Measurements from ENCODE around the gene HTRA3. TPM values are rescaled to one million over a fixed set of nuclear protein-coding genes. Genes with fewer than 3 reads are reported as not detected.

The HTRA3 gene
- total RNA-seq, 8 experiments from 2014 or later = 0.54 to 101 (median 1.8) TPM

GRCh38 chr4:8349664-8350236 lies 80.2 kb downstream of the HTRA3 start:
- ATAC-seq (replicated peaks in 6 of 8) = no peak
- no peak overlapping the region for H3K27ac ChIP-seq
- in situ Hi-C loops (cut with MboI; ENCODE audit: low pct_unique_long_range_greater_than_20kb in 2 of 9, low sequenced_read_pairs in 9 of 9, unreplicated experiment in 9 of 9) = no loop called here
- H3K4me3 ChIP-seq = no peak overlapping the region
- 20 to 100% (median 64%) methylated on average over 1 to 5 of the region's 7 CpGs; no CpG with 5 or more reads in 4 of the 10 experiments for WGBS, 10 experiments
- H3K4me1 ChIP-seq (replicated peaks in 1 of 2) = peaks cover 7 to 22% of the 10 kb centered on the region in 2 donors

GRCh38 chr4:8350352-8350751 lies 80.8 kb downstream of the HTRA3 start:
- ATAC-seq (replicated peaks in 6 of 8) = no peak
- WGBS, 10 experiments = 70 to 98% (median 83%) methylated on average over 1 to 7 of the region's 13 CpGs; no CpG with 5 or more reads in 5 of the 10 experiments
- peaks cover 7 to 22% of the 10 kb centered on the region in 2 donors for H3K4me1 ChIP-seq (replicated peaks in 1 of 2)
- no peak overlapping the region for H3K4me3 ChIP-seq
- H3K27ac ChIP-seq = no peak overlapping the region
- in situ Hi-C loops (cut with MboI; ENCODE audit: low pct_unique_long_range_greater_than_20kb in 2 of 9, low sequenced_read_pairs in 9 of 9, unreplicated experiment in 9 of 9) = no loop called here

- peaks cover 7 to 22% of the 10 kb centered on the region in 2 donors for H3K4me1 ChIP-seq (replicated peaks in 1 of 2)
- H3K4me3 ChIP-seq = no peak overlapping the region
- in situ Hi-C loops (cut with MboI; ENCODE audit: low pct_unique_long_range_greater_than_20kb in 2 of 9, low sequenced_read_pairs in 9 of 9, unreplicated experiment in 9 of 9) = no loop called here
- no peak overlapping the region for H3K27ac ChIP-seq
- 90% methylated on average over 2 of the region's 19 CpGs; no CpG with 5 or more reads in 8 of the 10 experiments for WGBS, 10 experiments
- no peak for ATAC-seq (replicated peaks in 6 of 8)
These were observed 81.4 kb downstream of the HTRA3 start for GRCh38 chr4:8350841-8351461.

GRCh38 chr4:8351931-8352367 lies 82.4 kb downstream of the HTRA3 start:
- peak in 6 of 8 experiments; percentile 29 to 95 (median 54) for ATAC-seq (replicated peaks in 6 of 8)
- peaks cover 7 to 24% of the 10 kb centered on the region in 2 donors for H3K4me1 ChIP-seq (replicated peaks in 1 of 2)
- WGBS, 10 experiments = 0 to 96% (median 72%) methylated on average over 1 to 7 of the region's 8 CpGs; no CpG with 5 or more reads in 1 of the 10 experiments
- in situ Hi-C loops (cut with MboI; ENCODE audit: low pct_unique_long_range_greater_than_20kb in 2 of 9, low sequenced_read_pairs in 9 of 9, unreplicated experiment in 9 of 9) = no loop called here
- H3K27ac ChIP-seq = no peak overlapping the region
- H3K4me3 ChIP-seq = no peak overlapping the region

- Histone ChIP-seq H3K4me3 (no peak overlapping the region), H3K27ac (peak overlapping the region in 1 of 2 donors; percentile 14), H3K4me1 (replicated peaks in 1 of 2) (peaks cover 9 to 31% of the 10 kb centered on the region in 2 donors)
- peak in 7 of 8 experiments; percentile 37 to 90 (median 63) for ATAC-seq (replicated peaks in 6 of 8)
- in situ Hi-C loops (cut with MboI; ENCODE audit: low pct_unique_long_range_greater_than_20kb in 2 of 9, low sequenced_read_pairs in 9 of 9, unreplicated experiment in 9 of 9) = no loop called here
- 0 to 61% (median 40%) methylated on average over 1 to 5 of the region's 20 CpGs; no CpG with 5 or more reads in 7 of the 10 experiments for WGBS, 10 experiments
These were observed 83.0 kb downstream of the HTRA3 start for GRCh38 chr4:8352368-8353157.

- H3K4me3 ChIP-seq = no peak overlapping the region
- H3K27ac ChIP-seq = no peak overlapping the region
- no peak for ATAC-seq (replicated peaks in 6 of 8)
- H3K4me1 ChIP-seq (replicated peaks in 1 of 2) = peaks cover 16 to 37% of the 10 kb centered on the region in 2 donors
- in situ Hi-C loops (cut with MboI; ENCODE audit: low pct_unique_long_range_greater_than_20kb in 2 of 9, low sequenced_read_pairs in 9 of 9, unreplicated experiment in 9 of 9) = no loop called here
- WGBS, 10 experiments = 39 to 83% (median 74%) methylated on average over 1 to 5 of the region's 9 CpGs; no CpG with 5 or more reads in 6 of the 10 experiments
These were observed 83.7 kb downstream of the HTRA3 start for GRCh38 chr4:8353158-8353669.

GRCh38 chr4:8353912-8354453 lies 84.4 kb downstream of the HTRA3 start:
- in situ Hi-C loops (cut with MboI; ENCODE audit: low pct_unique_long_range_greater_than_20kb in 2 of 9, low sequenced_read_pairs in 9 of 9, unreplicated experiment in 9 of 9) = no loop called here
- no peak overlapping the region for H3K4me3 ChIP-seq
- H3K4me1 ChIP-seq (replicated peaks in 1 of 2) = peaks cover 22 to 42% of the 10 kb centered on the region in 2 donors
- no peak overlapping the region for H3K27ac ChIP-seq
- 40 to 100% (median 81%) methylated on average over 1 to 6 of the region's 12 CpGs; no CpG with 5 or more reads in 2 of the 10 experiments for WGBS, 10 experiments
- ATAC-seq (replicated peaks in 6 of 8) = no peak

GRCh38 chr4:8355306-8355705 lies 85.8 kb downstream of the HTRA3 start:
- peaks cover 22 to 36% of the 10 kb centered on the region in 2 donors for H3K4me1 ChIP-seq (replicated peaks in 1 of 2)
- WGBS, 10 experiments = 28 to 100% (median 67%) methylated on average over 1 to 6 of the region's 6 CpGs
- in situ Hi-C loops (cut with MboI; ENCODE audit: low pct_unique_long_range_greater_than_20kb in 2 of 9, low sequenced_read_pairs in 9 of 9, unreplicated experiment in 9 of 9) = no loop called here
- no peak for ATAC-seq (replicated peaks in 6 of 8)
- H3K4me3 ChIP-seq = no peak overlapping the region
- no peak overlapping the region for H3K27ac ChIP-seq

GRCh38 chr4:8355864-8356565 lies 86.5 kb downstream of the HTRA3 start:
- H3K4me3 ChIP-seq = no peak overlapping the region
- in situ Hi-C loops (cut with MboI; ENCODE audit: low pct_unique_long_range_greater_than_20kb in 2 of 9, low sequenced_read_pairs in 9 of 9, unreplicated experiment in 9 of 9) = no loop called here
- H3K27ac ChIP-seq = no peak overlapping the region
- WGBS, 10 experiments = 5 to 82% (median 67%) methylated on average over 2 to 8 of the region's 8 CpGs
- H3K4me1 ChIP-seq (replicated peaks in 1 of 2) = peaks cover 22 to 33% of the 10 kb centered on the region in 2 donors
- ATAC-seq (replicated peaks in 6 of 8) = no peak

Other genes with a start within 250 kb of the HTRA3 start
- gene ABLIM2, start 110.9 kb upstream of the HTRA3 start, total RNA-seq = 10 to 100 TPM in 2 of 8 experiments, 1 to 10 TPM in 5, under 1 TPM in 1; 0.58 to 18.7 (median 6.5) TPM
- 10 to 100 TPM in 2 of 8 experiments, 1 to 10 TPM in 4, under 1 TPM in 2; 0.96 to 22.2 (median 3.6) TPM for gene SH3TC1, start 70.5 kb upstream of the HTRA3 start, total RNA-seq
- gene ACOX3, start 171.0 kb downstream of the HTRA3 start, total RNA-seq = 10 to 100 TPM in 6 of 8 experiments, 1 to 10 TPM in 2; 6.9 to 19.7 (median 12.6) TPM
- 10 to 100 TPM in 4 of 8 experiments, 1 to 10 TPM in 4; 7.9 to 18.4 (median 11.1) TPM for gene TRMT44, start 171.0 kb downstream of the HTRA3 start, total RNA-seq

Data from motor neuron (in vitro differentiated cells).